GM06990 (cell line): ENCODE results near the gene CAST.

ENCODE experiments used
- DNase-seq: peaks from one replicate; pipeline ENCODE4 v3.0.0-alpha.2; 2011; ENCODE audit not compliant: insufficient read length; ENCODE audit errors: extremely low read depth
- H3K27me3 ChIP-seq: replicated peaks from 2 replicates; pipeline ENCODE4 v1.6.0; 2011; ENCODE audit warnings: low read length; ENCODE audit not compliant: control insufficient read depth, insufficient read depth
- H3K36me3 ChIP-seq: 2 replicates; pipeline ENCODE4 v1.5.1; 2011; ENCODE audit warnings: low read length; ENCODE audit not compliant: control insufficient read depth, insufficient read depth
- H3K4me3 ChIP-seq: replicated peaks from 2 replicates; pipeline ENCODE4 v1.5.1; 2011; ENCODE audit warnings: low read depth, mild to moderate bottlenecking, control low read depth, low read length
- TF ChIP-seq, protein P1 (sequence below): IDR thresholded peaks from 2 replicates; pipeline ENCODE4 v1.5.1; 2011; ENCODE audit warnings: low read length, control low read depth, mild to moderate bottlenecking, inconsistent platforms; ENCODE audit not compliant: insufficient read depth, poor library complexity, severe bottlenecking

The CAST gene

GRCh38 chr5:96733771-96734500 is 71.8 kb downstream of the CAST start:
- peaks cover 1% of the 10 kb centered on the region; the same call in 1 of the 2 replicates for H3K36me3 ChIP-seq
- TF ChIP-seq, protein P1, sequence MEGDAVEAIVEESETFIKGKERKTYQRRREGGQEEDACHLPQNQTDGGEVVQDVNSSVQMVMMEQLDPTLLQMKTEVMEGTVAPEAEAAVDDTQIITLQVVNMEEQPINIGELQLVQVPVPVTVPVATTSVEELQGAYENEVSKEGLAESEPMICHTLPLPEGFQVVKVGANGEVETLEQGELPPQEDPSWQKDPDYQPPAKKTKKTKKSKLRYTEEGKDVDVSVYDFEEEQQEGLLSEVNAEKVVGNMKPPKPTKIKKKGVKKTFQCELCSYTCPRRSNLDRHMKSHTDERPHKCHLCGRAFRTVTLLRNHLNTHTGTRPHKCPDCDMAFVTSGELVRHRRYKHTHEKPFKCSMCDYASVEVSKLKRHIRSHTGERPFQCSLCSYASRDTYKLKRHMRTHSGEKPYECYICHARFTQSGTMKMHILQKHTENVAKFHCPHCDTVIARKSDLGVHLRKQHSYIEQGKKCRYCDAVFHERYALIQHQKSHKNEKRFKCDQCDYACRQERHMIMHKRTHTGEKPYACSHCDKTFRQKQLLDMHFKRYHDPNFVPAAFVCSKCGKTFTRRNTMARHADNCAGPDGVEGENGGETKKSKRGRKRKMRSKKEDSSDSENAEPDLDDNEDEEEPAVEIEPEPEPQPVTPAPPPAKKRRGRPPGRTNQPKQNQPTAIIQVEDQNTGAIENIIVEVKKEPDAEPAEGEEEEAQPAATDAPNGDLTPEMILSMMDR = no peak
- DNase-seq = no peak
- H3K4me3 ChIP-seq = no peak overlapping the region
- H3K27me3 ChIP-seq = no peaks in the 10 kb centered on the region

DNA sequence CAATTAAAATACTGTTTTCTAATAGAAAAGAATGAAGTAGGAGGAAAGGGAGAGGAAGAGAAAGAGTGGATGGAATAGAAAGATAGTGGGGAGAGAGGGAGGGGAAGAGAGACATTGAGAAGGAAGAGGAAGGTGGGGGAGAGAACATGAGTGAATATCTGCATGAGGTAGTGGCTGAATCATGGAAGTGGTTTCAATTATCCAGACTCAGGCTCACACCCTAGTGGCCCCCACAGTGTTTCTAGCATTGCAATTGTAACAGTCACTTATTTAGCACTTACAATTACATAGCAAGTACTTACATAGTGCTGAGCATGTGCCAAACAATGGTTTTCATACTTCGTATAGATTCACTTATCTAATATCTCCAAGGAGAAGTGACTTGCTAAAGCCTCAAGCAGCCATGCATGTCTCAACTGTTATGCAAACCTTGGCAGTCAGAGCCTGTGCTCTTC is 72.7 kb downstream of the CAST start:
- no peak for DNase-seq
- TF ChIP-seq, protein P1 = no peak

GRCh38 chr5:96736937-96737336 is 74.8 kb downstream of the CAST start:
- no peaks in the 10 kb centered on the region for H3K27me3 ChIP-seq
- no peak overlapping the region for H3K4me3 ChIP-seq
- DNase-seq = no peak
- peaks cover 1% of the 10 kb centered on the region; the same call in 1 of the 2 replicates for H3K36me3 ChIP-seq
- TF ChIP-seq, protein P1 = no peak

More for the DNA sequence above, 72.7 kb downstream of the CAST start:
- Histone ChIP-seq H3K36me3 (peaks cover 1% of the 10 kb centered on the region; the same call in 1 of the 2 replicates), H3K27me3 (no peaks in the 10 kb centered on the region), H3K4me3 (no peak overlapping the region)

DNA sequence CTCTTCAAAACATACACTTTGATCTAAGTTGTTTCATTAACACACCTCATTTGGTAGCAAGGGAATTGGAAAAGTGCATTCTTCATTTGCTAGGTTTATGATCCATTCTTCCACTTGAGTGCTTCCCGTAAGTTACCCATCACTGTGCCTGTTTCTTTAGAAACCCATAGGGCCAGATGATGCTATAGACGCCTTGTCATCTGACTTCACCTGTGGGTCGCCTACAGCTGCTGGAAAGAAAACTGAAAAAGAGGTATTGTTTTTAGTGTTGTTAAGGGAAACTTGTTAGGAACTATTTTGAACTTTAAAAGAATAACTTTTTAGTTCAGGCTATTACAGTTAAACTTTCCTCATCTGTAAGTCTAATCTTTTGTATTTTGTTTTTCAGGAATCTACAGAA is 78.9 kb downstream of the CAST start:
- Histone ChIP-seq H3K36me3 (peaks cover 10% of the 10 kb centered on the region), H3K27me3 (no peaks in the 10 kb centered on the region), H3K4me3 (no peak overlapping the region)
- DNase-seq = no peak
- TF ChIP-seq, protein P1 = no peak

DNA sequence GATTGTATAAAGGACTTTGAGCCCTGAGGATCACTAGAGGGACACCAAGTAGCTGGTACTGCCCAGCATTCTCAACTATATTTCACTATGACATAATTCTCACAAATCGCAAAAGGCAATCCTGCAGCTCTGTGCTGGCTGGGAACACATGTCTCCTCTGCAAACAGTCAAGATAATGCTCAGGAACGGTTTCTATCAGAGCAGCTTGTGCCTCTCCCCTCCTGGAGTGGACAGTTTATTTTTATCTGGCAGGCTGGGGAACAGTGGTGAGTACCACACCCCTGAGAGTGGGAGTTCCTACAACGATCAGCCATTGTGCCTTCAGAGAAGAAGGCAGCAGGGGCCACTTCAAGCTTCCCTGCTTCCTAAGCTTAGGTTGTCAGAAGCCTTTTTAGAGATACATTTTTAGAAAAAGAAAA is 79.7 kb downstream of the CAST start:
- DNase-seq = no peak
- TF ChIP-seq, protein P1 = no peak

More for the DNA sequence above, 79.7 kb downstream of the CAST start:
- H3K27me3 ChIP-seq = no peaks in the 10 kb centered on the region
- peaks cover 13% of the 10 kb centered on the region for H3K36me3 ChIP-seq
- H3K4me3 ChIP-seq = no peak overlapping the region
